DOHH2 (cell line): Measurements from ENCODE around the gene ETNPPL.

Experiments
- H3F3A ChIP-seq: fragments of 200-600 bp; sonication (generic), shearing (Covaris generic); 2 replicates; pipeline ENCODE4 v1.6.0; 2016; ENCODE audit warnings: antibody characterized with exemption, mild to moderate bottlenecking; ENCODE audit not compliant: control insufficient read depth, insufficient read depth
- H3K27ac ChIP-seq: fragments of 200-600 bp; sonication (generic); 2 replicates; pipeline ENCODE4 v1.5.1; 2014; ENCODE audit warnings: low read depth, mild to moderate bottlenecking, low read length, moderate library complexity
- H3K27me3 ChIP-seq: fragments of 200-600 bp; sonication (generic); 2 replicates; pipeline ENCODE4 v1.6.1; 2014; ENCODE audit warnings: mild to moderate bottlenecking, low read length, mixed read lengths; ENCODE audit not compliant: control insufficient read depth
- H3K36me3 ChIP-seq: fragments of 200-600 bp; sonication (generic); 2 replicates; pipeline ENCODE4 v1.6.1; 2014; ENCODE audit warnings: mild to moderate bottlenecking, low read length, moderate library complexity, mixed read lengths; ENCODE audit not compliant: control insufficient read depth
- H3K4me1 ChIP-seq: fragments of 200-600 bp; sonication (generic); 2 replicates; pipeline ENCODE4 v1.6.1; 2014; ENCODE audit warnings: mild to moderate bottlenecking, low read length, mixed read lengths; ENCODE audit not compliant: control insufficient read depth
- H3K4me2 ChIP-seq: fragments of 200-600 bp; sonication (generic); 2 replicates; pipeline ENCODE4 v1.6.0; 2014; ENCODE audit warnings: mild to moderate bottlenecking, low read length, moderate library complexity
- H3K4me3 ChIP-seq: fragments of 200-600 bp; sonication (generic); 2 replicates; pipeline ENCODE4 v1.5.1; 2014; ENCODE audit warnings: mild to moderate bottlenecking, low read length, mixed read lengths
- H3K79me2 ChIP-seq: fragments of 200-600 bp; sonication (generic); 2 replicates; pipeline ENCODE4 v1.6.1; 2014; ENCODE audit warnings: mild to moderate bottlenecking, low read length, mixed read lengths; ENCODE audit not compliant: control insufficient read depth
- H3K9me2 ChIP-seq: fragments of 200-600 bp; sonication (generic); replicated peaks from 2 replicates; pipeline ENCODE4 v1.6.1; 2014; ENCODE audit warnings: mild to moderate bottlenecking, low read length, mixed read lengths; ENCODE audit not compliant: control insufficient read depth
- H3K9me3 ChIP-seq: fragments of 200-600 bp; sonication (generic); 2 replicates; pipeline ENCODE4 v1.6.1; 2014; ENCODE audit warnings: antibody characterized with exemption, low read length, mixed read lengths; ENCODE audit not compliant: control insufficient read depth, insufficient read depth
- H4K20me1 ChIP-seq: fragments of 200-600 bp; sonication (generic); 2 replicates; pipeline ENCODE4 v1.6.0; 2014; ENCODE audit warnings: low read depth, mild to moderate bottlenecking, antibody characterized with exemption, low read length, moderate library complexity; ENCODE audit not compliant: control insufficient read depth, insufficient read depth
- CTCF ChIP-seq: fragments of 200-600 bp; sonication (generic); IDR thresholded peaks from one replicate; pipeline ENCODE4 v1.5.1; 2014; ENCODE audit warnings: antibody characterized with exemption, mild to moderate bottlenecking, low read depth, low read length; ENCODE audit not compliant: poor library complexity, severe bottlenecking
- EZH2phosphoT487 ChIP-seq: fragments of 200-600 bp; sonication (generic); IDR thresholded peaks from 2 replicates; pipeline ENCODE4 v1.6.1; 2017; ENCODE audit warnings: borderline replicate concordance, mild to moderate bottlenecking, antibody characterized with exemption, low read length, moderate library complexity, mixed read lengths

Gene ETNPPL

GRCh38 chr4:108758498-108758897 is 4.4 kb downstream of the ETNPPL start:
- H3K36me3 ChIP-seq: no peaks in the 10 kb centered on the region
- no peaks in the 10 kb centered on the region for H3K79me2 ChIP-seq
- H3K27me3 ChIP-seq: no peaks in the 10 kb centered on the region
- no peak overlapping the region for H3K27ac ChIP-seq
- no peak overlapping the region for H3K4me3 ChIP-seq
- H3K4me1 ChIP-seq: no peaks in the 10 kb centered on the region
- H3F3A ChIP-seq: no peaks in the 10 kb centered on the region
- TF ChIP-seq EZH2phosphoT487 (no peak), CTCF (no peak)
- no peak overlapping the region for H3K4me2 ChIP-seq
- no peaks in the 10 kb centered on the region for H3K9me3 ChIP-seq
- H3K9me2 ChIP-seq: no peaks in the 10 kb centered on the region
- H4K20me1 ChIP-seq: no peaks in the 10 kb centered on the region

- Histone ChIP-seq H3K27ac (no peak overlapping the region), H3K4me2 (no peak overlapping the region)
Measured at GRCh38 chr4:108754327-108754726, 8.5 kb downstream of the ETNPPL start.

GRCh38 chr4:108751321-108751720 is 11.5 kb downstream of the ETNPPL start:
- no peaks in the 10 kb centered on the region; the same call in 1 of the 2 replicates for H3K27me3 ChIP-seq
- H3K4me1 ChIP-seq: no peaks in the 10 kb centered on the region
- no peak overlapping the region for H3K4me2 ChIP-seq
- no peaks in the 10 kb centered on the region for H3K9me3 ChIP-seq
- no peaks in the 10 kb centered on the region for H3K79me2 ChIP-seq
- H3K36me3 ChIP-seq: no peaks in the 10 kb centered on the region
- H3K4me3 ChIP-seq: no peak overlapping the region
- H3K9me2 ChIP-seq: no peaks in the 10 kb centered on the region
- no peaks in the 10 kb centered on the region for H3F3A ChIP-seq
- no peaks in the 10 kb centered on the region for H4K20me1 ChIP-seq
- no peak overlapping the region for H3K27ac ChIP-seq
- TF ChIP-seq EZH2phosphoT487 (no peak), CTCF (no peak)

More at GRCh38 chr4:108754327-108754726, 8.5 kb downstream of the ETNPPL start:
- TF ChIP-seq CTCF (no peak), EZH2phosphoT487 (no peak)
- Histone ChIP-seq H3K36me3 (no peaks in the 10 kb centered on the region), H3K9me2 (no peaks in the 10 kb centered on the region), H3F3A (no peaks in the 10 kb centered on the region), H3K4me3 (no peak overlapping the region), H3K27me3 (no peaks in the 10 kb centered on the region; the same call in 1 of the 2 replicates), H3K4me1 (no peaks in the 10 kb centered on the region), H3K9me3 (no peaks in the 10 kb centered on the region), H3K79me2 (no peaks in the 10 kb centered on the region), H4K20me1 (no peaks in the 10 kb centered on the region)
